Hepatocyte (in vitro differentiated cells): ENCODE measurements around the gene INO80B. TPM values are rescaled to one million over a fixed set of nuclear protein-coding genes. Genes with fewer than 3 reads are reported as not detected.

Source experiments
- DNase-seq: peaks from one replicate; pipeline ENCODE4 v3.0.0-alpha.2; 2016; ENCODE audit warnings: low spot score
- H2AFZ ChIP-seq: fragments of 200-600 bp; sonication (generic); 2 replicates; pipeline ENCODE4 v1.6.0; 2016; ENCODE audit warnings: antibody characterized with exemption, mild to moderate bottlenecking
- H3K27ac ChIP-seq: fragments of 200-600 bp; sonication (generic); 2 replicates; pipeline ENCODE4 v1.5.1; 2016; ENCODE audit warnings: mild to moderate bottlenecking
- H3K27me3 ChIP-seq: fragments of 200-600 bp; sonication (generic); 2 replicates; pipeline ENCODE4 v1.6.1; 2016
- H3K36me3 ChIP-seq: fragments of 200-600 bp; sonication (generic); replicated peaks from 2 replicates; pipeline ENCODE4 v1.5.1; 2016; ENCODE audit warnings: low read depth; ENCODE audit not compliant: insufficient read depth
- H3K4me1 ChIP-seq: fragments of 200-600 bp; sonication (generic); 2 replicates; pipeline ENCODE4 v1.5.1; 2016; ENCODE audit warnings: mild to moderate bottlenecking, moderate library complexity; ENCODE audit not compliant: insufficient read depth
- H3K4me2 ChIP-seq: fragments of 200-600 bp; sonication (generic); 2 replicates; pipeline ENCODE4 v1.6.0; 2016
- H3K4me3 ChIP-seq: fragments of 200-600 bp; sonication (generic); 2 replicates; pipeline ENCODE4 v1.5.1; 2016; ENCODE audit warnings: mild to moderate bottlenecking
- H3K79me2 ChIP-seq: fragments of 200-600 bp; sonication (generic); 2 replicates; pipeline ENCODE4 v1.6.0; 2017; ENCODE audit warnings: mild to moderate bottlenecking
- H3K9me2 ChIP-seq: fragments of 200-600 bp; sonication (generic); replicated peaks from 2 replicates; pipeline ENCODE4 v1.6.0; 2017; ENCODE audit warnings: mild to moderate bottlenecking; ENCODE audit not compliant: insufficient read depth
- H3K9me3 ChIP-seq: fragments of 200-600 bp; sonication (generic); 2 replicates; pipeline ENCODE4 v1.5.1; 2016; ENCODE audit warnings: low read depth, mild to moderate bottlenecking
- H4K20me1 ChIP-seq: fragments of 200-600 bp; sonication (generic); 2 replicates; pipeline ENCODE4 v1.6.0; 2016; ENCODE audit warnings: mild to moderate bottlenecking; ENCODE audit not compliant: insufficient read depth, poor library complexity, severe bottlenecking
- CTCF ChIP-seq: fragments of 200-600 bp; sonication (generic); IDR thresholded peaks from 2 replicates; pipeline ENCODE4 v1.5.1; 2016; ENCODE audit warnings: antibody characterized with exemption, mild to moderate bottlenecking; ENCODE audit not compliant: poor library complexity
- EZH2 ChIP-seq: fragments of 200-600 bp; sonication (generic); IDR thresholded peaks from 2 replicates; pipeline ENCODE4 v1.6.1; 2016; ENCODE audit warnings: antibody characterized with exemption, mild to moderate bottlenecking, borderline replicate concordance
- EZH2phosphoT487 ChIP-seq: fragments of 200-600 bp; sonication (generic); IDR thresholded peaks from one replicate; pipeline ENCODE4 v1.6.1; 2018; ENCODE audit warnings: antibody characterized with exemption, mild to moderate bottlenecking, low read depth, moderate library complexity; ENCODE audit not compliant: unreplicated experiment, severe bottlenecking
- WGBS: methylation state at CpG from one replicate; pipeline ENCODE4 v1.1.6; 2016; ENCODE audit warnings: low lambda C conversion rate; ENCODE audit errors: missing lambda C conversion rate; 5-methylcytosine and 5-hydroxymethylcytosine counted together
- polyA plus RNA-seq: library from polyadenylated mRNA; unstranded; fragments of >200 nt; fragmentation: Nextera tagmentation; extraction: Ambion mirVana; gene quantifications from 2 replicates; pipeline ENCODE4 v1.2.1, GENCODE V29; 2016
- total RNA-seq: library from RNA; depleted of rRNA; stranded (reverse); fragments of >200 nt; gene quantifications from 2 replicates; pipeline ENCODE4 v1.2.3, GENCODE V29; 2014

INO80B gene
- total and polyA plus RNA-seq, 2 experiments from 2014 or later = 16.0 to 18.9 TPM

GRCh38 chr2:74444498-74445318, 10.2 kb upstream of the INO80B start:
- no peaks in the 10 kb centered on the region for H3K27me3 ChIP-seq
- H3K4me1 ChIP-seq = peaks cover 8% of the 10 kb centered on the region
- 63% methylated on average over 5 of the region's 5 CpGs for WGBS
- H4K20me1 ChIP-seq = no peaks in the 10 kb centered on the region
- H3K27ac ChIP-seq = peak overlapping the region; percentile 43
- TF ChIP-seq CTCF = no peak
- TF ChIP-seq EZH2phosphoT487 = no peak
- no peak for TF ChIP-seq EZH2
- H2AFZ ChIP-seq = no peak overlapping the region
- peak overlapping the region; percentile 42 for H3K4me2 ChIP-seq
- no peak overlapping the region for H3K4me3 ChIP-seq
- DNase-seq = no peak
- no peaks in the 10 kb centered on the region for H3K9me3 ChIP-seq
- H3K9me2 ChIP-seq = no peaks in the 10 kb centered on the region
- peaks cover 6% of the 10 kb centered on the region for H3K79me2 ChIP-seq
- no peaks in the 10 kb centered on the region for H3K36me3 ChIP-seq

- WGBS = 92% methylated on average over 5 of the region's 5 CpGs
- H3K4me3 ChIP-seq = no peak overlapping the region
- H3K27ac ChIP-seq = no peak overlapping the region
- DNase-seq = no peak
- no peaks in the 10 kb centered on the region for H3K27me3 ChIP-seq
- H4K20me1 ChIP-seq = no peaks in the 10 kb centered on the region
- no peaks in the 10 kb centered on the region for H3K9me3 ChIP-seq
- H3K9me2 ChIP-seq = no peaks in the 10 kb centered on the region
- TF ChIP-seq EZH2phosphoT487 = no peak
- TF ChIP-seq CTCF = no peak
- TF ChIP-seq EZH2 = no peak
- no peaks in the 10 kb centered on the region for H3K79me2 ChIP-seq
- no peaks in the 10 kb centered on the region for H3K36me3 ChIP-seq
- H3K4me2 ChIP-seq = no peak overlapping the region
- no peak overlapping the region for H2AFZ ChIP-seq
- H3K4me1 ChIP-seq = peaks cover 8% of the 10 kb centered on the region
Observed at GRCh38 chr2:74447230-74447999, 7.5 kb upstream of the INO80B start.

GRCh38 chr2:74448771-74449170, 6.1 kb upstream of the INO80B start:
- Histone ChIP-seq H3K36me3 (no peaks in the 10 kb centered on the region), H3K4me3 (no peak overlapping the region), H2AFZ (no peak overlapping the region), H3K27ac (no peak overlapping the region), H3K27me3 (no peaks in the 10 kb centered on the region), H3K9me3 (no peaks in the 10 kb centered on the region), H3K9me2 (no peaks in the 10 kb centered on the region), H3K4me1 (peaks cover 8% of the 10 kb centered on the region), H3K79me2 (no peaks in the 10 kb centered on the region), H4K20me1 (no peaks in the 10 kb centered on the region), H3K4me2 (no peak overlapping the region)
- no peak for TF ChIP-seq CTCF
- no peak for TF ChIP-seq EZH2
- no peak for TF ChIP-seq EZH2phosphoT487
- DNase-seq = no peak
- 88% methylated on average over 2 of the region's 2 CpGs for WGBS
